GM12878 (cell line): ENCODE results near the gene PITPNC1.

Source experiments
- ESRRA ChIP-seq: IDR thresholded peaks from 2 replicates; pipeline ENCODE4 v1.6.1; 2012; ENCODE audit warnings: mild to moderate bottlenecking, low read length, improper control_type of control experiment
- FOXK2 ChIP-seq: fragments of 450-650 bp; IDR thresholded peaks from 2 replicates; pipeline ENCODE4 v1.6.1; 2017; ENCODE audit warnings: mild to moderate bottlenecking, moderate library complexity
- JUNB ChIP-seq: IDR thresholded peaks from 2 replicates; pipeline ENCODE4 v1.6.1; 2016; ENCODE audit warnings: antibody characterized with exemption, mild to moderate bottlenecking
- POLR2A ChIP-seq: IDR thresholded peaks from 2 replicates; pipeline ENCODE4 v1.6.1; 2011; ENCODE audit warnings: low read depth, mild to moderate bottlenecking, low read length
- RFX5 ChIP-seq: IDR thresholded peaks from 2 replicates; pipeline ENCODE4 v1.6.1; 2011; ENCODE audit warnings: low read depth, low read length, improper control_type of control experiment
- SP1 ChIP-seq: IDR thresholded peaks from one replicate; pipeline ENCODE4 v1.6.1; 2011; ENCODE audit warnings: low read depth, low read length
- SRF ChIP-seq, 2 experiments: IDR thresholded peaks; 2 replicates each; pipeline ENCODE4 v1.6.1; 2011; ENCODE audit warnings: low read depth in 2 of 2, low read length in 2 of 2, mild to moderate bottlenecking in 1 of 2, moderate library complexity in 1 of 2
- TF ChIP-seq, protein P1 (sequence below): IDR thresholded peaks from 2 replicates; pipeline ENCODE4 v1.6.1; 2012; ENCODE audit warnings: low read length, inconsistent platforms
- TF ChIP-seq, protein P2 (sequence below): IDR thresholded peaks from 2 replicates; pipeline ENCODE4 v1.6.1; 2012; ENCODE audit warnings: mild to moderate bottlenecking, low read depth, low read length
- TF ChIP-seq, protein P3 (sequence below), 3 experiments: IDR thresholded peaks in 2 of 3; conservative IDR thresholded peaks in 1 of 3; 2 replicates each; pipeline ENCODE4 v1.5.1; 2011; ENCODE audit warnings: low read depth in 3 of 3, low read length in 3 of 3, mild to moderate bottlenecking in 3 of 3, control low read depth in 2 of 3, moderate library complexity in 2 of 3, inconsistent platforms in 1 of 3, mixed read lengths in 1 of 3; ENCODE audit not compliant: control insufficient read depth in 2 of 3, insufficient read depth in 1 of 3; ENCODE audit errors: extremely low read depth in 1 of 3

DNA sequence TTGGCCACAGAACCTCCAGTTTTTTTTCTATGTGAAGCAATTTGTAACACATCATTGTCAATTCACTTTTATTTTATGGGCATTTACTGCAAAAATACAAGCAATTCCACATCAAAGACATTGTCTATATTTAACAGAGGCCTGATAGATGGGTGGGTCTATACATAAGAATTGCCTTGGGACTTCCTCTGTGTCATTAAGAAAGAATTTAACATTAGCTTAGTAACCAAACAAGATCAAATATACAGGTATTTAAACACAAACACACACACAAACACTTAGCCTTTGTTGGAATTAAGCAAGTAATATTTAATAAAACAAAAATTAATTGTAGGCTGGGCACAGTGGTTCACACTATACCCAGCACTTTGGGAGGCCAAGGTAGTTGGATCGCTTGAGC is 4.3 kb upstream of the PITPNC1 start:
- TF ChIP-seq RFX5 (no peak), FOXK2 (no peak), POLR2A (no peak), ESRRA (no peak), SP1 (no peak), SRF (IDR thresholded peaks at IDR 0.05; ENCODE audit: low read depth in 2 of 2, low read length in 2 of 2) (no peak), JUNB (no peak)
- TF ChIP-seq, protein P1, sequence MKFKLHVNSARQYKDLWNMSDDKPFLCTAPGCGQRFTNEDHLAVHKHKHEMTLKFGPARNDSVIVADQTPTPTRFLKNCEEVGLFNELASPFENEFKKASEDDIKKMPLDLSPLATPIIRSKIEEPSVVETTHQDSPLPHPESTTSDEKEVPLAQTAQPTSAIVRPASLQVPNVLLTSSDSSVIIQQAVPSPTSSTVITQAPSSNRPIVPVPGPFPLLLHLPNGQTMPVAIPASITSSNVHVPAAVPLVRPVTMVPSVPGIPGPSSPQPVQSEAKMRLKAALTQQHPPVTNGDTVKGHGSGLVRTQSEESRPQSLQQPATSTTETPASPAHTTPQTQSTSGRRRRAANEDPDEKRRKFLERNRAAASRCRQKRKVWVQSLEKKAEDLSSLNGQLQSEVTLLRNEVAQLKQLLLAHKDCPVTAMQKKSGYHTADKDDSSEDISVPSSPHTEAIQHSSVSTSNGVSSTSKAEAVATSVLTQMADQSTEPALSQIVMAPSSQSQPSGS = no peak
- TF ChIP-seq, protein P2, sequence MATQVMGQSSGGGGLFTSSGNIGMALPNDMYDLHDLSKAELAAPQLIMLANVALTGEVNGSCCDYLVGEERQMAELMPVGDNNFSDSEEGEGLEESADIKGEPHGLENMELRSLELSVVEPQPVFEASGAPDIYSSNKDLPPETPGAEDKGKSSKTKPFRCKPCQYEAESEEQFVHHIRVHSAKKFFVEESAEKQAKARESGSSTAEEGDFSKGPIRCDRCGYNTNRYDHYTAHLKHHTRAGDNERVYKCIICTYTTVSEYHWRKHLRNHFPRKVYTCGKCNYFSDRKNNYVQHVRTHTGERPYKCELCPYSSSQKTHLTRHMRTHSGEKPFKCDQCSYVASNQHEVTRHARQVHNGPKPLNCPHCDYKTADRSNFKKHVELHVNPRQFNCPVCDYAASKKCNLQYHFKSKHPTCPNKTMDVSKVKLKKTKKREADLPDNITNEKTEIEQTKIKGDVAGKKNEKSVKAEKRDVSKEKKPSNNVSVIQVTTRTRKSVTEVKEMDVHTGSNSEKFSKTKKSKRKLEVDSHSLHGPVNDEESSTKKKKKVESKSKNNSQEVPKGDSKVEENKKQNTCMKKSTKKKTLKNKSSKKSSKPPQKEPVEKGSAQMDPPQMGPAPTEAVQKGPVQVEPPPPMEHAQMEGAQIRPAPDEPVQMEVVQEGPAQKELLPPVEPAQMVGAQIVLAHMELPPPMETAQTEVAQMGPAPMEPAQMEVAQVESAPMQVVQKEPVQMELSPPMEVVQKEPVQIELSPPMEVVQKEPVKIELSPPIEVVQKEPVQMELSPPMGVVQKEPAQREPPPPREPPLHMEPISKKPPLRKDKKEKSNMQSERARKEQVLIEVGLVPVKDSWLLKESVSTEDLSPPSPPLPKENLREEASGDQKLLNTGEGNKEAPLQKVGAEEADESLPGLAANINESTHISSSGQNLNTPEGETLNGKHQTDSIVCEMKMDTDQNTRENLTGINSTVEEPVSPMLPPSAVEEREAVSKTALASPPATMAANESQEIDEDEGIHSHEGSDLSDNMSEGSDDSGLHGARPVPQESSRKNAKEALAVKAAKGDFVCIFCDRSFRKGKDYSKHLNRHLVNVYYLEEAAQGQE = no peak
- TF ChIP-seq, protein P3, sequence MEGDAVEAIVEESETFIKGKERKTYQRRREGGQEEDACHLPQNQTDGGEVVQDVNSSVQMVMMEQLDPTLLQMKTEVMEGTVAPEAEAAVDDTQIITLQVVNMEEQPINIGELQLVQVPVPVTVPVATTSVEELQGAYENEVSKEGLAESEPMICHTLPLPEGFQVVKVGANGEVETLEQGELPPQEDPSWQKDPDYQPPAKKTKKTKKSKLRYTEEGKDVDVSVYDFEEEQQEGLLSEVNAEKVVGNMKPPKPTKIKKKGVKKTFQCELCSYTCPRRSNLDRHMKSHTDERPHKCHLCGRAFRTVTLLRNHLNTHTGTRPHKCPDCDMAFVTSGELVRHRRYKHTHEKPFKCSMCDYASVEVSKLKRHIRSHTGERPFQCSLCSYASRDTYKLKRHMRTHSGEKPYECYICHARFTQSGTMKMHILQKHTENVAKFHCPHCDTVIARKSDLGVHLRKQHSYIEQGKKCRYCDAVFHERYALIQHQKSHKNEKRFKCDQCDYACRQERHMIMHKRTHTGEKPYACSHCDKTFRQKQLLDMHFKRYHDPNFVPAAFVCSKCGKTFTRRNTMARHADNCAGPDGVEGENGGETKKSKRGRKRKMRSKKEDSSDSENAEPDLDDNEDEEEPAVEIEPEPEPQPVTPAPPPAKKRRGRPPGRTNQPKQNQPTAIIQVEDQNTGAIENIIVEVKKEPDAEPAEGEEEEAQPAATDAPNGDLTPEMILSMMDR (IDR thresholded peaks at IDR 0.05 in 2 of 3, conservative IDR thresholded peaks at IDR 0.05 in 1 of 3; ENCODE audit: control insufficient read depth in 2 of 3, extremely low read depth in 1 of 3, insufficient read depth in 1 of 3, low read depth in 3 of 3, low read length in 3 of 3) = no peak
